Measurements from ENCODE around the gene DENND1A.

The DENND1A gene

DNA sequence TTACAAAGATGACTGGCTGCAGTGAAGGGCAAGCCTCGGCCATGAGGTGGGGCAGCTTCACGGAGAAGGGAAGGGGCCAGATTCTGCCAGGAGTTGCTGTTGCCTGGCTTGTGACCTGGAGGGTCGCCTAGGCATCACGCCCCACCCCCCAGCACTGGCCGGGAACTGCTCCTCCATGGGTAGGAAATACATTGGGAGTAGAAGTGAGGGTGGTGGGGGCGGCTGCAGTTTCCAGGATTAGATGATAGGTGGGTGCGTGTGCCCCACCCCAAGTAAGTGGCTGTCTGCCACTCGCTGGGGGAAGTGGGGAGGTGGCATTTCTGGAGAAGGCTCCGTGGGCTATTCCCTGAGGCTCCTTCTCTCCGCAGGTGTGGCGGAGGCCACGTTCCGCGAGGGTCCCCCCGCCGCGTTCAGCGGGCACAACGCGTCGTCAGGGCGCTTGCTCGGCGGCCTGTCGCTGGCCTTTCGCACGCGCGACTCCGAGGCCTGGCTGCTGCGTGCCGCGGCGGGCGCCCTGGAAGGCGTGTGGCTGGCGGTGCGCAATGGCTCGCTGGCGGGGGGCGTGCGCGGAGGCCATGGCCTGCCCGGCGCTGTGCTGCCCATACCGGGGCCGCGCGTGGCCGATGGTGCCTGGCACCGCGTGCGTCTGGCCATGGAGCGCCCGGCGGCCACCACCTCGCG, 557.0 kb downstream of the DENND1A start:
- H3K4me3 ChIP-seq (ENCODE audit: low read length) = no peak overlapping the region
- TF ChIP-seq ZNF274 (IDR thresholded peaks at IDR 0.05; ENCODE audit: low read depth, low read length) = no peak

DNA sequence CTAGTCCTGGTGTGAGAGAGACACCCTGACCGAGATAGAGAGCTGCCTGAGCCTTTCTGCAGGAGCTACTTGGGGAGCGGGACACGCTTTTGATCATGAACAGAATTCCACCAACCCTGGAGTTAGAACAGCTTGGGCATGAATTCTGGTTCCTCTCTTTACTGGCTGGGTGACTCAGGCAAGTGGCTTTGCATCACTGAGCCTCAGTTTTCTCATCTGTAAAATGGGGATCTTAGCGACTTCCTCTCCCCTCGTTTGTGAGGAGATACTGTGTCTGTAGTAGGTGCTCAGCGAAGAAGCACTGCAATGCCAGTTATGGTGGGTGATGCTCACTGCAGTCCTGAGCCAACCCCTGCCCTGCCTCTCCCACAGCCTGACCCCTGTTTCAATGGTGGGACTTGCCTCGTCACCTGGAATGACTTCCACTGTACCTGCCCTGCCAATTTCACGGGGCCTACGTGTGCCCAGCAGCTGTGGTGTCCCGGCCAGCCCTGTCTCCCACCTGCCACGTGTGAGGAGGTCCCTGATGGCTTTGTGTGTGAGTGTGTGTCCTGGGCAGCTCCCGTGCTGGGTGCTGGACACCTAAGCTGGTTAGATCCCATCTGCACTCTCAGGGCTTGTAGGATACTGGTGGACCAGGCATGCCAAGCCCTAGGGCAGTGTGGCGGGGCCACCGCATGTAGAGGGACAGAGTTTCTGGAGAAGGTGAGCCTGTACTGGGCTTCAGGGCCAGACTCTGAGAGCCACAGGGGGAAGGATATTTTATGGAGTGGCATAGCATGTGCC, 557.9 kb downstream of the DENND1A start:
- TF ChIP-seq ZNF274 (IDR thresholded peaks at IDR 0.05; ENCODE audit: low read depth, low read length) = no peak

DNA sequence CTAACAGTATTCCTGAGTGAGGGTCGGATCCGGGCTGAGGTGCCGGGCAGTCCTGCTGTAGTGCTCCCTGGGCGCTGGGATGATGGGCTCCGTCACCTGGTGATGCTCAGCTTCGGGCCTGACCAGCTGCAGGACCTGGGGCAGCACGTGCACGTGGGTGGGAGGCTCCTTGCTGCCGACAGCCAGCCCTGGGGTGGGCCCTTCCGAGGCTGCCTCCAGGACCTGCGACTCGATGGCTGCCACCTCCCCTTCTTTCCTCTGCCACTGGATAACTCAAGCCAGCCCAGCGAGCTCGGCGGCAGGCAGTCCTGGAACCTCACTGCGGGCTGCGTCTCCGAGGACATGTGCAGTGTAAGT, 558.7 kb downstream of the DENND1A start:
- TF ChIP-seq ZNF274 (IDR thresholded peaks at IDR 0.05; ENCODE audit: low read depth, low read length) = no peak
- no peak overlapping the region for H3K4me3 ChIP-seq (ENCODE audit: low read length)

More for the DNA sequence above, 557.9 kb downstream of the DENND1A start:
- H3K4me3 ChIP-seq (ENCODE audit: low read length) = no peak overlapping the region

DNA sequence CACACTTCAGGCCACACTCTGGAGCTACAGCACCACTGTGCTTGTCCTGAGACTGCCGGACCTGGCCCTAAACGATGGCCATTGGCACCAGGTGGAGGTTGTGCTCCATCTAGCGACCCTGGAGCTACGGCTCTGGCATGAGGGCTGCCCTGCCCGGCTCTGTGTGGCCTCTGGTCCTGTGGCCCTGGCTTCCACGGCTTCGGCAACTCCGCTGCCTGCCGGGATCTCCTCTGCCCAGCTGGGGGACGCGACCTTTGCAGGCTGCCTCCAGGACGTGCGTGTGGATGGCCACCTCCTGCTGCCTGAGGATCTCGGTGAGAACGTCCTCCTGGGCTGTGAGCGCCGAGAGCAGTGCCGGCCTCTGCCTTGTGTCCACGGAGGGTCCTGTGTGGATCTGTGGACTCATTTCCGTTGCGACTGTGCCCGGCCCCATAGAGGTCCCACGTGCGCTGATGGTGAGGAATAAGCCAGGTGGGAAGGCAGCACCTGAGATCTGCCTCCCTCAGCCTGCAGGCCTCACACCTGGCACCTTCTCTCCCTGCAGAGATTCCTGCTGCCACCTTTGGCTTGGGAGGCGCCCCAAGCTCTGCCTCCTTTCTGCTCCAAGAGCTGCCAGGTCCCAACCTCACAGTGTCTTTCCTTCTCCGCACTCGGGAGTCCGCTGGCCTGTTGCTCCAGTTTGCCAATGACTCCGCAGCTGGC, 559.2 kb downstream of the DENND1A start:
- H3K4me3 ChIP-seq (ENCODE audit: low read length) = no peak overlapping the region
- no peak for TF ChIP-seq ZNF274 (IDR thresholded peaks at IDR 0.05; ENCODE audit: low read depth, low read length)

DNA sequence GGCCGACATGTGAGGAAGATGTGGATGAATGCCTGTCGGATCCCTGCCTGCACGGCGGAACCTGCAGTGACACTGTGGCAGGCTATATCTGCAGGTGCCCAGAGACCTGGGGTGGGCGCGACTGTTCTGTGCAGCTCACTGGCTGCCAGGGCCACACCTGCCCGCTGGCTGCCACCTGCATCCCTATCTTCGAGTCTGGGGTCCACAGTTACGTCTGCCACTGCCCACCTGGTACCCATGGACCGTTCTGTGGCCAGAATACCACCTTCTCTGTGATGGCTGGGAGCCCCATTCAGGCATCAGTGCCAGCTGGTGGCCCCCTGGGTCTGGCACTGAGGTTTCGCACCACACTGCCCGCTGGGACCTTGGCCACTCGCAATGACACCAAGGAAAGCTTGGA, 559.8 kb downstream of the DENND1A start:
- H3K4me3 ChIP-seq (ENCODE audit: low read length) = no peak overlapping the region
- TF ChIP-seq ZNF274 (IDR thresholded peaks at IDR 0.05; ENCODE audit: low read depth, low read length) = no peak

DNA sequence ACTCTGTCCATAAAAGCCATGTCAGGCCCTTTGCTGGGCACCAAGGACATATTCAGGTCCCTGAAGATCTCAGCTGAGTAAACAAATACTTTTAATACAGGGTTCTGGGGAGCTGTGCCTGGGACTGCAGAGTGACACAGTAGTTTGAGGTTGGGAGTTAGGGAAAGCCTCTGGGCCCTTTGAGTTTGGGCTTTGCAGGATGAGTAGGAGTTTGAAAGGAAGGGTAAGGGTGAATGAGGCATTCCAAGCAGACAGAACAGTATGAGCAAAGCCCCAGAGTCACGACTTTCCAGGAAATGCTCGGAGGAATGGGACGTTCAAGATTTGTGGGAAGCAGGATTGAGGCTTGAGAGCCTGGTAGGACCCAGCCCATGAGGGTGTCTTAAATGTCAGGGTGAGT, 560.6 kb downstream of the DENND1A start:
- H3K4me3 ChIP-seq (ENCODE audit: low read length) = no peak overlapping the region
- no peak for TF ChIP-seq ZNF274 (IDR thresholded peaks at IDR 0.05; ENCODE audit: low read depth, low read length)

DNA sequence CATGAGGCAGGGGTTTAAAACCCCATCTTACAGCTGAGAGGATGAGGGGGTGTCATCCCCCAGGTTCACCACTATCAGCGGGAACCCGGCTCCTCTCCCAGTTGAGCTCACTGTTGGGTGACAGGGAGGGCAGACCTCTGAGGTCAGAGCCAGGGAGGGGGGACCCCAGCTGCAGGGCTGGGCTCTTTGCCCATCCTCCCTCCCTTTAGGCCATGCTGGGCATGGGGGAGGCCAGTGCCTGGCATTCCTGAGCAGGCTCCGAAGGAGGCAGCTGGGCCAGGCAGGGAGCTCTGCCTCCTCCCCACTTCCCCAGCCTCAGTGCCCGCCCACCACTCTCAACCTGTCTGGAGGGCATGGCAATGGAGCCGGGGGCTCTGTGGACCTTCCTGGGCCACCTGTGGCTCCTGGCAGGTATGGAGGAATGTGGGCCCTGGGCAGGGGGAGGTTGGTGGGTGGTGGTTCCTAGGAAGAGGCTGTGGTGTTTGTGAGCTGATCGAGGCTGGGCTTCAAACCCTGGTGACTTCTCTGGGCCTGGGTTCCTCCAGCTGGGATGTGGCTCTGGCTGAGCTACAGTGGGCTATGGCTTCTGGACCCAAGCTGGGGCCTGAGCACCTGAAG, 561.3 kb downstream of the DENND1A start:
- no peak overlapping the region for H3K4me3 ChIP-seq (ENCODE audit: low read length)
- no peak for TF ChIP-seq ZNF274 (IDR thresholded peaks at IDR 0.05; ENCODE audit: low read depth, low read length)

DNA sequence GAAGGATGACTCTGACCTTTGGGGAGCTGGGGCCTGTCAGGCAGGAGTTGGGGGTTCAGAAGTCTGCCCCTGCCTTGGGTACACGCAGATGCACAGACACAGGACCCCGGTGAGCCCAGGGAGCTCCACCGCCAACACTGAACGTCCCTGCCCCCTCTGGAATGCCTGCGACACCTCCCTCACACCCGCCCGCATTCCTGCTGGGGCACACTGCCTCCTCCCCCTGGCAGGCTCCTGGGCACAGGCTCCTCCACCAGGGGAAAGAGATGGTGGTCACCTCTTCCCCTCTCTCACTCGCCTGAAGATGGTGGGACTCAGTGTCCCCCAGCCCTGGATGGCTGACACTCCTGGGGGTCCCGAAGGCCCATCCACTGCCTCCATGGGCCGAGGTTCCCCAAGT, 561.9 kb downstream of the DENND1A start:
- H3K4me3 ChIP-seq (ENCODE audit: low read length) = no peak overlapping the region
- no peak for TF ChIP-seq ZNF274 (IDR thresholded peaks at IDR 0.05; ENCODE audit: low read depth, low read length)

DNA sequence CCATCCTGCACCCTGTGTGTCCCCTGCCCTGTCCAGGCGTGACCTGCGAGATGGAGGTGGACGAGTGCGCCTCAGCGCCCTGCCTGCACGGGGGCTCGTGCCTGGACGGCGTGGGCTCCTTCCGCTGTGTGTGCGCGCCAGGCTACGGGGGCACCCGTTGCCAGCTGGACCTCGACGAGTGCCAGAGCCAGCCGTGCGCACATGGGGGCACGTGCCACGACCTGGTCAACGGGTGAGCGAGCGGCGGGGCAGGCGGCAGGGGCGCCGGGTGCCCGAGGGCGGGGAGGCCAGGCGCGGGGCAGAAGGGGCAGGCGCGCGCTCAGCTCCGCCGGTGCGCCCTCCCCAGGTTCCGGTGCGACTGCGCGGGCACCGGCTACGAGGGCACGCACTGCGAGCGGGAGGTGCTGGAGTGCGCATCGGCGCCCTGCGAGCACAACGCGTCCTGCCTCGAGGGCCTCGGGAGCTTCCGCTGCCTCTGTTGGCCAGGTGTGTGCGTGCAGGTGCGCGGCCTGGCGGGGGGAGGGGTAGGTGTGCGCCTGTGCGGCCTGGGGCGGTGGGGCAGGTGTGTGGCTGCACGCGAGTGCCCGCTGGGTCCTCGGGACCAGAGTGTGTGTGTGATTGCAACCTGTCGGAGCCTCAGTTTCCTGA, 563.9 kb downstream of the DENND1A start:
- H3K4me3 ChIP-seq (ENCODE audit: low read length) = no peak overlapping the region

GRCh38 chr9:123365287-123365880, 564.5 kb downstream of the DENND1A start:
- TF ChIP-seq ZNF274 (IDR thresholded peaks at IDR 0.05; ENCODE audit: low read depth, low read length) = no peak
- H3K4me3 ChIP-seq (ENCODE audit: low read length) = no peak overlapping the region

More for the DNA sequence above, 563.9 kb downstream of the DENND1A start:
- TF ChIP-seq ZNF274 (IDR thresholded peaks at IDR 0.05; ENCODE audit: low read depth, low read length) = no peak

DNA sequence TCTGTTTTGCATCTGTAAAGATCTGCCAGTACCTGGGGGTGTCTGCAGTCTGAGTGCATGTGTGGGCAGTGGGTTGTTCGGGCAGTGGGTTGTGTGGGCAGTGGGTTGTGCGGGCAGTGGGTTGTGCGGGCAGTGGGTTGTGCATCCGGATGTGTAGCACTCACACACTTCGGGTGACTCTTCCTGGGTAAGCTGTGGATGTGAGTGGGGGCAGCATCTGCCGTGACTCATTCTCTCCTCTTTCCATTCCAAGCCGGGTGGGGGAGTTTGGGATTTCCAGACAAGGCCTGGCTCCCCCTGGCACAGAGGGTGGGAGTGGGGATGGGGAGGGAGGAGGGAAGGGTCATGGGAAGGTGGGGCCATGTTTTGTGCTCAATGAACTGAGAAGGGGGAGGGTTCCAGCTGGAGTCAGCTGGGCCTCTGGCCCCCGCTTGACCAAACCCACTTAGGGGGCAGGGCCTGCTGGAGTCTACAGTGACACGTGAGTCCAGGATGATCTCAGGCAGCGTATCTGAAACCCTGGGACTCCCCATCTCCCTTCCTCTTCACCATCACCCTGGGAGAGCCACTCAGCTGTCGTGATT, 565.6 kb downstream of the DENND1A start:
- no peak overlapping the region for H3K4me3 ChIP-seq (ENCODE audit: low read length)
- no peak for TF ChIP-seq ZNF274 (IDR thresholded peaks at IDR 0.05; ENCODE audit: low read depth, low read length)

DNA sequence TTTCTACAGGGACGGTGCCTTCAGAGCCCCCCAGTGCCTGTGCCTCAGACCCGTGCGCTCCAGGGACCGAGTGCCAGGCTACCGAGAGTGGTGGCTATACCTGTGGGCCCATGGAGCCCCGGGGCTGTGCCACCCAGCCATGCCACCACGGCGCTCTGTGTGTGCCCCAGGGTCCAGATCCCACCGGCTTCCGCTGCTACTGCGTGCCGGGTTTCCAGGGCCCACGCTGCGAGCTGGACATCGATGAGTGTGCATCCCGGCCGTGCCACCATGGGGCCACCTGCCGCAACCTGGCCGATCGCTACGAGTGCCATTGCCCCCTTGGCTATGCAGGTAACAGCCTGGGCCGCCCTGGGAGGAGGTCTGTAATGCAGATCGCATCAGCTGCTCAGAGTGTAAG, 567.1 kb downstream of the DENND1A start:
- no peak for TF ChIP-seq ZNF274 (IDR thresholded peaks at IDR 0.05; ENCODE audit: low read depth, low read length)
- no peak overlapping the region for H3K4me3 ChIP-seq (ENCODE audit: low read length)
